ENCODE data around the gene BFAR. TPM values are rescaled to one million over a fixed set of nuclear protein-coding genes. Genes with fewer than 3 reads are reported as not detected.
"Not testable (repeated sequence)": the region's sequence is repeated elsewhere in the genome, so short reads cannot be mapped to it uniquely, and the experiment has no call there.

The BFAR gene, protein sequence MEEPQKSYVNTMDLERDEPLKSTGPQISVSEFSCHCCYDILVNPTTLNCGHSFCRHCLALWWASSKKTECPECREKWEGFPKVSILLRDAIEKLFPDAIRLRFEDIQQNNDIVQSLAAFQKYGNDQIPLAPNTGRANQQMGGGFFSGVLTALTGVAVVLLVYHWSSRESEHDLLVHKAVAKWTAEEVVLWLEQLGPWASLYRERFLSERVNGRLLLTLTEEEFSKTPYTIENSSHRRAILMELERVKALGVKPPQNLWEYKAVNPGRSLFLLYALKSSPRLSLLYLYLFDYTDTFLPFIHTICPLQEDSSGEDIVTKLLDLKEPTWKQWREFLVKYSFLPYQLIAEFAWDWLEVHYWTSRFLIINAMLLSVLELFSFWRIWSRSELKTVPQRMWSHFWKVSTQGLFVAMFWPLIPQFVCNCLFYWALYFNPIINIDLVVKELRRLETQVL
- total RNA-seq (2014; rRNA removed): 61.4 and 63.5 TPM in 2 replicates
- polyA plus RNA-seq (2012): 43.4 TPM

DNA sequence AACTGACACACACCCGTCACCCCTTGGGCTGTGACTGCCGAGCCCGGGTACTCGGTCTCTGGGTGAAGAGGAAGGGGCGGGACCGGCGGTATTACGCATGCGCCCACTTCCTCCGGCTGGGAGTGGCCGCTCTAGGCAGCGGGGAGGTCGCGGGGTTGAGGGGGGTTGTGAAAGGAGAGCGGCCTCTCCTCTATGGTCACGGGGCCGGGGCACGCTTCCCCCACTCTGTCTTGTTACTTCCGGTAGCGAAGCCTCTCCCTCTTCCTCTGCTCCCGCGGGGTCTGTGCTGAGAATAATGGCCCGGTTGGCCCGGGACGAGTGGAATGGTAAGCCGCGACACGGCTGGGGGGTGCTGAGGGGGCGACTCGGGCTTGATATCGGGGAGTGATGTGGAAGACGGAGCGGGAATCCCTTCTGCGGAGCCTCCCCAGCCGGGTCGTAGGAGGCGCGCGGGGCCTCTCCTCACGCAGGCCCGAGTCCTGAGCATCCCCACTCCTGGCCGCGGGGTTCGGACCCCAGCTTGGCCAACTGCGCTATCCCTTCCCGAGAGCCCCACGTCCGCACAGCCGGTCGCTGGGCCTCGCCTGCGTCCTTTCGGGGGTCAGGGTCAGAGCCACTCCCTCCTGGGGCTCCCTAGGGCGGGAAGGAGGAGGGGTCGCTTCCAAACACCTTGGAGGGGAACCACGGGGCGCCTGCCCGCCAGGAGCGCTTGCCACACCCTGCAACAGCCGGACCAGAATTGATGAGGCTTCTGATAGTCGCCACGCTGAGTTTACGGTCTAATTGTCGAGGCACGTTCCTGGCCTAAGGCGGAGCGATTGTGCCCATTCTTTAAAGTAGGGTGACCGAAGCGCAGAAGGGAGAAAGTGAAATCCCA, at the start of gene BFAR:
Gene BFAR (plus strand): TSS at position 259 of the 877 bp plus-strand sequence. CDS start 11,396 bp downstream, outside the sequence.
- DNase-seq (ENCODE audit: low read depth): peak; percentile 97

DNA sequence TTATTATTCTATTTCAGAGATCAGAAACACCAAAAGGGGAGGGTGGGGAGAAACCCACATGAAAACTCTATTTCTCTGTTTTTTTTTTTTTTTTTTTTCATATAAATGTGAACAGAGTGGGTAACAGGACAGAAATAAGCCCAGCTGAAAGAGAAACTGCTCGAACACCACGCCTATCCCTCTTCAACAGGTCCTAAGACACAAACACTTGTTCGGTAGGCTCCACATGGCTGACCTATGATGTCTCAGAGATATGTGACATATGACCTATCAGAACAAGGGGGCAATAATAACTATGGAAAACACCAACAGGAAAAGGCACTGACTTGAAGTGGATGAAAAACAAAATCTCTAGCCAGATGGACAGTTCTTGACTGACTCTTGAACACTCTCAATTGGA, 47.5 kb upstream of the BFAR start:
- DNase-seq (ENCODE audit: low read depth): no peak

DNA sequence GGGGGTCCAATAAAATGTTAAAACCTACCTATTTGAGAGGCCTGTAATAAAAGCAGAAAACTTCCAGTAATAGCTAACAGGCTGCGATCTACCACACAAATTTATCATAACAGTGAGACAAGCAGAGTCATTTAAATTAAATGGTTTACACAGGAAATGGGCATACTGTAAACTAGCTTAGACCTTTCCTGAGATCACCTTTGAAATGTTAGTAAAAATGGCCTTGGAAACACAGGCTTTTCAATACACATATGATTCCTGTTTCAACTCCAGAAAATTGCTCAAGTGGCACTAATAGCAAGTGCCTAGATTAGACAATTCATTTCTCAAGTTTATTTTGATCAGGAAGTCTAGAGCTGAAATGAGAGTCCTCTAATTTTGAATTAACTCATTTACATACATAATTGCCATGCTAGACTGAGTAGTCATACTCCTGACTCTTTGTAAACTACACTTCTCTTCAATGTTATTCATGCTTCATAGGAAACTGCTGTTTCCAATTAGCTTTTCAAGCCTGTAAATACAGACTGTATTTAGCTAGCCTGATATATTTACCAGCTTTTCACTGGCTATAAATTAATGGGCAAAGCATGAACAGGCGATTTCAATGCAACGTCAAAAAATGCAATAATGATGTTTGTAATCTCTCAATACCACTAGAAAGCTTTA, 46.0 kb upstream of the BFAR start:
- DNase-seq (ENCODE audit: low read depth): no peak

- peak; percentile 17 for DNase-seq (ENCODE audit: low read depth)
Measured at GRCh38 chr16:14600164-14600563, 32.6 kb upstream of the BFAR start.

GRCh38 chr16:14602443-14602963, 30.2 kb upstream of the BFAR start:
- DNase-seq (ENCODE audit: low read depth): no peak

DNA sequence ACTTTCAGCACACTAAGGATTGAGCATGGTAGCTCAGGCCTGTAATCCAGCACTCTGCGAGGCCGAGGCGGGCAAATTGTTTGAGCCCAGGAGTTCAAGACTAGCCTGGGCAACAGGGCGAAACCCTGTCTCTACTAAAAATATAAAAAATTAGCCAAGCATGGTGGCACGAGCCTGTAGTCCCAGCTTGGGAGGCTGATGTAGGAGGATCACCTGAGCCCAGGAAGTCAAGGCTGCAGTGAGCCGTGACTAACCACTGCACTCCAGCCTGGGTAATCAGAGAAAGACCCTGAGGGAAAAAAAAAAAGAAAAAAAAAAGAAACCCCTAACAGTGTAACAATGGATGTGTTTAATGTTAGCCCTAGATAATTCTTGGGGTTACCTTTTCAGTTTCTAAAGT, 26.6 kb upstream of the BFAR start:
- DNase-seq (ENCODE audit: low read depth): no peak

DNA sequence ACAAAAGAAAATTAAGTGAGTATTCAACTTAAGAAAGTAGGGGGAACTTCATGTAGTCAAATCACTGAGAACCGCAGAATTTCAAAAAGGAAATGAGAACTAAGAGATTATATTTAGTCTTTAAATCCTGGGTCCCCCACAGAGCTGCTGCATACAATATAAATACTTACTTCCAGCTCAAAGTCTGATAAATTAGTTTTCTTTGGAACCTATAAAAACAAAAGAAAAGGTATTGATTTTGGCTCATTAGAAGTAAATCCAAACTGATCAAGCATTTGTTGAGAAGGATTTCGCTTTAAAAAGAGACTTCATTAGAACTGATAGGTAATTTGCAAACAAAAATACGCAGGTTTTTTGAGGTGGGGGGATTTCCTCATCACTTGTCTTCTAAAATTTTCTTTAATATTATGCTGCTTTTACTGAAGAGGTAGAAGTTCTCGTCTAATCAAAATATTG, 24.6 kb upstream of the BFAR start:
- no peak for DNase-seq (ENCODE audit: low read depth)

DNA sequence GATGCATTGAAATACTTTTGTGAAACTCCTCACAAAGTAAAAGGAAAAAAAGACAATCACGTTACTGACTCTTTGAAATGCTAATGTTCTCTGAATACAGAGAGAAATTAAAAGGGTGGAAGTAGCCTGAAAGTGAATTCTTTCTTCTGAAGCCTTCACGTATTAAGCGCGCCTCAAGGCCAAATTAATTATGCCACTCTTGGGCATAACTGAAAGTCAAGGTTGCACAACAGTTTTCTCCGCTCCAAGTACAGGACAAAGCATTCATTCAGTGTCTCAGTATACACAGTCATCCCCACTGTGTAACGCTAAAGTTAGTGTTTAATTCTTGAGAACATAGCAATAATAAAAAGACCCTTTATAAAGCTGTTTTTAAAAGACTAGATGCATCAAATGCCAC, 24.1 kb upstream of the BFAR start:
- no peak for DNase-seq (ENCODE audit: low read depth)

DNA sequence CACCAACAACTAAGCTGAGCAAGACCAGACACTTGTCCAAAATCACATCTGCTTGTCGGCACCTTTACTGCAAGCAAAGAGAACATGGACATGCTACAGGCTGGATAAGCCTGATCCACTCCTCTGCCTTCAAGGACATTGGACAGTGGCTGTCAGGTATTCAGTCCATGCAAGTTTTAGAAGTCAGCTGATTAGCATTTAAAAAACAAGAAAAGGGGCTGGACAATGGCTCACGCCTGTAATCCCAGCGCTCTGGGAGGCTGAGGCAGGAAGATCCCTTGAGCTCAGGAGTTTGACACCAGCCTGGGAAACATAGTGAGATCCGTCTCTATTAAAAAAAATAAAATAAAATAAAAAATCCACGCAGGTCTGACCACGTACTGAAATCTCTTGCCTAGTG, 23.0 kb upstream of the BFAR start:
- no peak for DNase-seq (ENCODE audit: low read depth)

GRCh38 chr16:14611660-14612059, 21.1 kb upstream of the BFAR start:
- DNase-seq (ENCODE audit: low read depth): no peak

- DNase-seq (ENCODE audit: low read depth): no peak
Measured at GRCh38 chr16:14613991-14614390, 18.8 kb upstream of the BFAR start.

DNA sequence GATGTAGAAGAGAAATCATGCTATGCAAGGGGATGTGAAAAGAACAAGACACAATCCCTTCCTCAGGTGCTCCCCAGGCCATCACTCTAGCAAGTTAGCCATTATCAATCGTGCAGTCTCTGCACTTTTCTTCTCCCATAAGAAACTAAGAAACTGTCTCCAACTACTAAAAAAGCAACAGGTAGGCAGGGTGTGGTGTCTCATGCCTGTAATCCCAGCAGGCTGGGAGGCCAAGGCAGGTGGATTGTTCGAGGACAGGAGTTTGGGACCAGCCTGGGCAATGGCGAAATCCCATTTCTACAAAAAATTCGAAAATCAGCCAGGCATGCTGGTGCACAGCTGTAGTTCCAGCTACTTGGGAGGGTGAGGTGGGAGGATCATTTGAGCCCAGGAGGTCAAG, 16.5 kb upstream of the BFAR start:
- no peak for DNase-seq (ENCODE audit: low read depth)

GRCh38 chr16:14618566-14618965, 14.2 kb upstream of the BFAR start:
- DNase-seq (ENCODE audit: low read depth): no peak

- DNase-seq (ENCODE audit: low read depth): no peak
Measured at GRCh38 chr16:14627078-14627477, 5.7 kb upstream of the BFAR start.

- DNase-seq (ENCODE audit: low read depth): no peak
Measured at GRCh38 chr16:14628806-14629611, 3.7 kb upstream of the BFAR start.

DNA sequence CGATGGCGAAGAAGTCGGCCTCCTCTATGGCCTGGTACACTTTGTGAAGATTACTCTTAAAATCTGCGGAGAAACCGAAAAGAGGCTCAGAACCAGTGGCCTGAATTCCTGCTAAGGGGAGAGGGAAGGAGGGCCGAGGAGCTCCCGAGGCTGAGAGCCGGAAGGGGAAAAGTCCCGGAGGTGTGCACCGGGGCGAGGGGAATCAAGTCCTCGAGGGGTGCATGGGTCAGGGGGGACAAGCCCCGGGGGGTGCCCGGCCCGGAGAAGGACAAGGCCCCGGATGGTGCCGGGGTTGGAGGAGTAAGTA, 3.2 kb upstream of the BFAR start:
- peak; percentile 12 for DNase-seq (ENCODE audit: low read depth)

GRCh38 chr16:14629919-14630619, 2.7 kb upstream of the BFAR start, which contains the start of gene PARN:
TSS of gene PARN (minus strand) at chr16:14630260. CDS start at chr16:14630125, 135 bp downstream.
- peak; percentile 92 for DNase-seq (ENCODE audit: low read depth)

DNA sequence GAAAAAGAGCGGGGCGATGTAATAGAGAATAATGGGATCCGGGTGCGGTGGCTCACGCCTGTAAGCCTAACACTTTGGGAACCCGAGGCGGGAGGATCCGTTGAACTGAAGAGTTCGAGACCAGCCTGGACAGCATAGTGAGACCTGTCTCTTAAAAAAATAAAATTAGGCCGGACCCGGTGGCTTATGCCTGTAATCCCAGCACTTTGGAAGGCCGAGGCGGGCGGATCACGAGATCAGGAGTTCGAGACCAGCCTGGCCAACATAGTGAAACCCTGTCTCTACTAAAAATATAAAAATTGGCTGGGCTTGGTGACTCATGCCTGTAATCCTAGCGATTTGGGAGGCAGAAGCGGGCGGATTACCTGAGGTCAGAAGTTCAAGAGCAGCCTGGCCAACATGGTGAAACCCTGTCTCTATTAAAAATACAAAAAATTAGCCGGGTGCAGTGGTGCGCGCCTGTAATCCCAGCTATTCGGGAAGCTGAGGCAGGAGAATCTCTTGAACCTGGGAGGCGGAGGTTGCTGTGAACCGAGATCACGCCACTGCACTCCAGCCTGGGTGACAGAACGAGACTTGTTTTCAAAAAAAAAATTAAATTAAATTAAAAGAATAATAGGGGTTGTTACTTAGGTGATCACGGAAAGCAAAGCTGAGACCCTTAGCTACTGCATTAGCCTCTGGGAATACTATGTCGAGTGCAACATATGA, 2.0 kb upstream of the BFAR start:
- DNase-seq (ENCODE audit: low read depth): not testable (repeated sequence)

GRCh38 chr16:14634389-14634725, 1.6 kb downstream of the BFAR start:
- no peak for DNase-seq (ENCODE audit: low read depth)
